Activated CD4-positive, alpha-beta T cell treated with anti-CD3 and anti-CD28 coated beads for 4 hours (primary cell): Measurements from ENCODE around the gene FARSB.
A peak's percentile ranks its signal among the peaks of the same experiment; 100 is the strongest.
"Not testable (repeated sequence)": the region's sequence is repeated elsewhere in the genome, so short reads cannot be mapped to it uniquely, and the experiment has no call there.

ENCODE experiments used
- DNase-seq, 2 donors: peaks; one replicate each; pipeline ENCODE4 v3.0.0-alpha.2; 2020

The FARSB gene

GRCh38 chr2:222603501-222603900 lies 52.4 kb downstream of the FARSB start:
- no peak for DNase-seq

GRCh38 chr2:222598611-222599010 lies 57.3 kb downstream of the FARSB start:
- no peak for DNase-seq

- no peak for DNase-seq
Observed at GRCh38 chr2:222595581-222595980, 60.3 kb downstream of the FARSB start.

- DNase-seq: no peak
Observed at GRCh38 chr2:222594679-222595078, 61.2 kb downstream of the FARSB start.

- DNase-seq: no peak
Observed at GRCh38 chr2:222592176-222592575, 63.7 kb downstream of the FARSB start.

GRCh38 chr2:222591661-222592060 lies 64.2 kb downstream of the FARSB start:
- DNase-seq: no peak

GRCh38 chr2:222584589-222584988 lies 71.3 kb downstream of the FARSB start:
- not testable (repeated sequence) for DNase-seq

GRCh38 chr2:222582928-222583327 lies 73.0 kb downstream of the FARSB start:
- no peak for DNase-seq

- DNase-seq: no peak
Observed at GRCh38 chr2:222577341-222577740, 78.6 kb downstream of the FARSB start.

- no peak for DNase-seq
Observed at GRCh38 chr2:222576171-222577081, 79.5 kb downstream of the FARSB start.

GRCh38 chr2:222575618-222576017 lies 80.3 kb downstream of the FARSB start:
- DNase-seq: no peak

GRCh38 chr2:222572751-222573174 lies 83.1 kb downstream of the FARSB start:
- no peak for DNase-seq

GRCh38 chr2:222572264-222572721 lies 83.6 kb downstream of the FARSB start:
- DNase-seq: no peak

GRCh38 chr2:222569826-222570225 lies 86.1 kb downstream of the FARSB start:
- no peak for DNase-seq

- no peak for DNase-seq
Observed at GRCh38 chr2:222568865-222569264, 87.0 kb downstream of the FARSB start.

- no peak for DNase-seq
Observed at GRCh38 chr2:222566229-222566628, 89.7 kb downstream of the FARSB start.

- no peak for DNase-seq
Observed at GRCh38 chr2:222563936-222564335, 92.0 kb downstream of the FARSB start.

- DNase-seq: no peak
Observed at GRCh38 chr2:222563106-222563718, 92.7 kb downstream of the FARSB start.

GRCh38 chr2:222561817-222562645 lies 93.9 kb downstream of the FARSB start:
- peak; percentile 10 to 35 for DNase-seq

- DNase-seq: no peak
Observed at GRCh38 chr2:222561151-222561550, 94.7 kb downstream of the FARSB start.

- no peak for DNase-seq
Observed at GRCh38 chr2:222554517-222554916, 101.4 kb downstream of the FARSB start.

- no peak for DNase-seq
Observed at GRCh38 chr2:222548992-222549391, 106.9 kb downstream of the FARSB start.

- DNase-seq: no peak
Observed at GRCh38 chr2:222547083-222547482, 108.8 kb downstream of the FARSB start.
